Non-pigmented ciliary epithelial cell (primary cell): ENCODE measurements around the gene SEPHS1.
"Not testable (repeated sequence)": the region's sequence is repeated elsewhere in the genome, so short reads cannot be mapped to it uniquely, and the experiment has no call there.

Experiments used
- DNase-seq: peaks from one replicate; pipeline ENCODE4 v3.0.0-alpha.2; 2010; ENCODE audit warnings: low read depth

Gene SEPHS1, protein sequence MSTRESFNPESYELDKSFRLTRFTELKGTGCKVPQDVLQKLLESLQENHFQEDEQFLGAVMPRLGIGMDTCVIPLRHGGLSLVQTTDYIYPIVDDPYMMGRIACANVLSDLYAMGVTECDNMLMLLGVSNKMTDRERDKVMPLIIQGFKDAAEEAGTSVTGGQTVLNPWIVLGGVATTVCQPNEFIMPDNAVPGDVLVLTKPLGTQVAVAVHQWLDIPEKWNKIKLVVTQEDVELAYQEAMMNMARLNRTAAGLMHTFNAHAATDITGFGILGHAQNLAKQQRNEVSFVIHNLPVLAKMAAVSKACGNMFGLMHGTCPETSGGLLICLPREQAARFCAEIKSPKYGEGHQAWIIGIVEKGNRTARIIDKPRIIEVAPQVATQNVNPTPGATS

DNA sequence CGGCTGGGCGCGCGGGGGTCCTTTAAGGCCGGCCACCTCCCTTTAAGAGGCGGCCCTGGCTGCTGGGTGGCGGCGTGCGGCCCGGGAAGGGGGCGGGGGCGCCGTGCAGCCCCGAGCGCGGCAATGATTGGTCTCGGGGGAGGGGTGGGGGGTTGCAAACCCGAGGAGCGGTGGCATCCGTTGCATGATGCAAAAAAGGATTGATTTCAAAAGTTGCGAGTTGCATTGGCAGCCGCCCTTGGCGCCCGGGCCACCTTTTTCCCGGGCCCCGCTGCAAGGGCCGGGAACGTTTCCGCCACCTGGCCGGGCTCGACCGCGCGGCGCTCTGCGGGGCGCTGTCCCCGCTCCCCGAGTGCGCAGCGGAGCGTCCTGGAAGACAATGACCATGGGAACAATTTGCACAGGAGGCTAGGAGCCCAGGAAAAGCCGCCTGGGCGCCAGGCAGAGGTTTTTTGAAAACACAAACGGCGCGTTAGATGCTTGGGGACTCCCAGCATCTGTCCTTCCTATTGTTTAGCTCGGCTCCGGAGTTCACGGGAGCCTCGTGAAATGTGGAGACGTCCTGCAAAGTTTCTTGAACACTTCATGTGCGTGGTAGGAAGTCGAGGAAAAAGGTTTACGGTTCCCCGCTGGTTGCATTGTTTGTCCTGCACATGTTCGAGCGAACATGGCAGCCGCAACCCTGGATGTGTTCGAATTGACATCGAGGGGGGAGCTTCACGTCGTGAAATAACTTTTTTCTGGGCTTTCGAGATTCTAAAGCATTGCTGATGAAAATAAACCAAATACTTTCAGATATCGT is at the start of gene SEPHS1:
Gene SEPHS1 (minus strand): TSS at position 78 of the 802 bp plus-strand sequence. CDS start 3,343 bp downstream, outside the sequence.
- no peak for DNase-seq

DNA sequence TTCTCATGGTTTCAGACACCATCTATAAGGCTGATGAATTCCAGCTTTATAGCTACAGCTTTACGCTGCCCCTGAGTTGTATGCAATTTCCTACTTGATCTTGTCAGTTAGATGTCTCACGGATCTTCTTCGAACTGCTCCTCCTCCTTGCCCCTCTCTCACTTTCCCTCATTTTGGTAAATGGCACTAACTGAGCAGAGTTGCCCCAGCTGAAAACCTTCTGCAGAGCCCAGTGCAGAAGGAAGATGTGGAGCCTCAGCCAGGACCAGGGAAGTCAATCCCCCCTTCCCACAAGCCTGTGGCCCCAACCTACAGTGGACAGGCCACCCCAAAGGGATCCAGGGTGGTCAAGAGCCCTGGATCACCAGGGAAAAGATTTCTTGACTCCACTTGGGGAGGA is 49.0 kb upstream of the SEPHS1 start:
- no peak for DNase-seq

DNA sequence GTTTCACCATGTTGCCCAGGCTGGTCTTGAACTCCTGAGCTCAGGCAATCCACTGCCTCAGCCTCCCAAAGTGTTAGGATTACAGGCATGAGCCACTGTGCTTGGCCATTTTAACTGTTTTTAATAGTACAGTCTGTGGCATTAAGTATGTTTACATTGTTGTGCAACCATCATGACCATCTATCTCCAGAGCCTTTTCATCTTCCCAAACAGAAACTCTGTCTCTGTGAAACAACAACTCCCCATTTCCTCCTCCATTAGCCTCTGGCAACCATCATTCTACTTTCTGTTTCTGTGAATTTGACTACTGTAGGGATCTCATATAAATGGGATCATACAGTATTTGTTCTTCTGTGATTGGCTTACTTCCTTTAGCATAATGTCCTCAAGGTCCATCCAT is 48.3 kb upstream of the SEPHS1 start:
- no peak for DNase-seq

DNA sequence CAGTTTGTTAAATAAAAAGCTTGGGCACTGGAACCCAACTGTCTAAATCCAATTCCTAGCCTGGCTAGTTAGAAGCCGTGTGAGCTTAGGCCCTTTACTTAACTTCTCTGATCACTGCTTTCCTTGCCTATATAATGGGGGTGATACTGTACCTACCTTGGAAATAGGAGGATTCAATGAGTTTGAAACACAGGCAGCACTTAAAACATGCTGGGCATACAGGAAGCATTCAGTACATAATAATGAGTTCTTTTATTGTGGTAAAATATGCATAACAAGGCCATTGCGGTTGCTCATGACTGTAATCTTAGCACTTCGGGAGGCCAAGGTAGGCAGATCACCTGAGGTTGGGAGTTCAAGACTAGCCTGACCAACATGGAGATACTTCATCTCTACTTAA is 47.4 kb upstream of the SEPHS1 start:
- DNase-seq = no peak

DNA sequence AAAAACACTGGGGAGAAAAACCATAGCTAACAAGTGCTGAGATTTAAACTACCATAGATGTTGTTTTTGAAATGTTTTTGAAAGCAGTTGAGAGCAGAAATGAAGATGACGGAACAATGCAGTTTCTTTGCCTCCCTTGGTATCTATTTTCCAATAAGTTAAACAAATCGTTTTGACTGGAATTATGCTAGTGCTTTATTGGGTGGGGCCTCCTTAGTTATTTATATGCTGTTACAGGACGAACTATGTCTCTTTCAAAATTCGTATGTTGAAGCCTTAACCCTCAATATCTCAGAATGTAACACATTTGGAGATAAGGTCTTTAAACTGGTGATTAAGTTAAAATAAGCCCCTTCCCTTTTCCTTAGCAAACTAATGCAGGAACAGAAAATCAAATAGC is 45.5 kb upstream of the SEPHS1 start:
- no peak for DNase-seq

DNA sequence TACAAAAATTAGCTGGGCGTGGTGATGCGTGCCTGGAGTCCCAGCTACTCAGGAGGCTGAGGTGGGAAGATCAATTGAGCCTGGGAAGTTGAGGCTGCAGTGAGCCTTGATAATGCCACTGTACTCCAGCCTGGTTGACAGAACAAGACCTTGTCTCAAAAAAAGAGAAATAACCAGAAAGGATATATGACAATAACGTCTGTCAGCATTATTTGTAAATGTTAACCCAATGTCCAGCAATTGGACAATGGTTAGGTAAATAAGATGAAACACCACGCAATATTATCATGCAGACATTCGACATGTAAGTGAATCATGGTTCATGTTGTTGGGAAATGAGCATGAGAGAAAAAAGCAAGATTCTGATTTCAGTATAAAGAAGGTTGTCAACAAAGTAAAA is 44.6 kb upstream of the SEPHS1 start:
- no peak for DNase-seq

DNA sequence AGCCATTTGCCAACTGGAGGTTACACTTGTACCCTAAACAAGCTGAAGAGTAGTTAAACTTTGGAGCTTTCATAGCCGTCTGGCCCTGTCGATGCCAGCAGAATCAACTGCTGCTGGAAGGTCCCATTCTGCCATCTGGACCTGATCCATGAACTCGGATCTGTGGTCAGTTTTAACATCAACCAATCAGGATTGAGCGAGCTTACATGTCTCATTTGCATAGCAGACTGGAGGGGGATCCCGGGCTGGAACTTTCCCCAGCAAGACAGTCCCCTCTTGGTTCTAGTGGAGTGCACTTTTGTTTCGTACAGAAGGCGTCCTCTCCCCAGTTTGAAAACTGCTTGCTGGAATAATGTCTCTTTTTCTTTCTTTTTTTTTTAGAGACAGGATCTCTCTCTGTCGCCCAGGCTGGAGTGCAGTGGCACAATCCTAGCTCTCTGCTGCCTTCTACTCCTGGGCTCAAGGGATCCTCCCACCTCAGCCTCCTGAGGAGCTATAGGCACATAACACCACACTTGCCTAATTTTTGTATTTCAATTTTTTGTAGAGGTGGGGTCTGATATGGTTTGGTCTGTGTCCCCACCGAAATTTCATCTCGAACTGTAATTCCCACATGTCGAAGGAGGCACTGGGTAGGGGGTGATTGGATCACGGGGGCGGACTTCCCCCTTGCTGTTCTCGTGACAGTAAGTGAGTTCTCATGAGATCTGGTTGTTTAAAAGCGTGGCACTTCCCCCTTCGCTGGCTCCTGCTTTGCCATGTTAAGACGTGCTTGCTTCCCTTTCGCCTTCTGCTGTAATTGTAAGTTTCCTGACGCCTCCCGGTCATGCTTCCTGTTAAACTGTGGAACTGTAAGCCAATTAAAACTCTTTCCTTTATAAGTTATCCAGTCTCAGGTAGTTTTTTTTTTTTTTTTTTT is 42.8 kb upstream of the SEPHS1 start:
- DNase-seq = no peak

DNA sequence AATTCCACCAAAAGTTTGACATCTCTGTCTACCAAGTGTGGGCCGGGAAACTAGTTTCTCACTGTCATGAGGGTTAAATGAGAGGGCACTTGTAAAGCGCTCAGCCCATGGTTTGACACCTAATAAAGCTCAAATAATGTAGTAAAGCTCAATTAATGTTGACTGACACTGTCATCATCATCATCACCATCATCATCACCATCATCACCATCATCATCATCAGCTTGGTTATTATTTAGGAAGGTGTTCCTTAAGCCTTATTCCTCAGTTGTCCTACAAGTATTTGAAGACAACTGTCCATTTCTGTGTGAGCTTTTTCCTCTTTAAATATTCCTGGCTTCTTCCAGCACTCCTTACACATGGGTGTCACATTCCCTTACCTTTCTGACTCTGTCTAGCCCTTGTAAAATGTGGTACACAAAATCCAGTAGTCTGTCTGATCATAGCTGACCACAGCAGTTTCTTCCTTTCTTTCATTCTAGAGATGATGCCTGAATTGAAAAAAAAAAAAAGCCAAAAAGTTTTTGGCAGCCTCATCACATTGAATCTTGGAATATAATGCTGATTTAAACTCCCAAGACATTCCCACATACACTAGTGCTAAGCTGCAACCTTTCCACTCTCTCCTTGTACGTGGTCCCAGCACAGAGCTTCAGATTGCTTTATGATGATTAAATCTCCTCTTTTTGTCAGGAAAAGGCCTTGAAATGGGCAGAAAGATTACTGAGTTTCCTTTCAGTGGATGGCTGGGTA is 40.6 kb upstream of the SEPHS1 start:
- no peak for DNase-seq

DNA sequence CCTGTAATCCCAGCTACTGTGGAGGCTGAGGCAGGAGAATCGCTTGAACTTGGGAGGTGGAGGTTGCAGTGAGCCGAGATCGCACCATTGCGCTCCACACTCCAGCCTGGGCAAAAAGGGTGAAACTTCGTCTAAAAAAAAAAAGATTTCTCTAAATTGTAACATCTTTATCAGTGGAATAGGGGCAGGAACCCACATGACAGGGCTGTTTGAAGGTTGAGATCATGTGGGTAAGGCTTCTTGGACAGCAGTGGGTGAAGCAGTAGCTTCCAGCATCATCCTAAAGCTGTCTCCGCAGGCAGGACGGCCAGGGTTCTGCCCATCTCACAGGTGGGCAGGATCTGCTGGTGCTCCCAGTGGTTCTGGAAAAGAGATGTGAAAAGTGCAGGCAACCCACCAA is 37.9 kb upstream of the SEPHS1 start:
- DNase-seq = no peak

DNA sequence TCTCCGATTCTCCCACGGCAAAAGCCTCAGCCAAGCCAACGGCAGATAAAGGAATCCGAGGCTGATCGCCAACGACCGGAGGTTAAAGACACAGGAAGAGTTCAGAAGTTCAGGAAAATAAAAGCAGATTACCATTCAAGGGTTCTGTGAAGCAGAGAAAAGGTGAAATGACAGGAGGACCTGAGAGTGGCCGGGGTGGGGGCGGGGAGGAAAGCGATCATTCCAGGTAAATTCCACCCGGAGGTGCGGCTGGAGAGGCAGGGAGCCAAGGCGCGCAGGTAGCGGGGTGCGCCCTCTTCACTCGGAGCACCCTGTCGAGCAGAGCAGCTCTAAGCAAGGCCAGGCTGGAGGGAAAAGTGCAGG is 35.3 kb upstream of the SEPHS1 start:
- DNase-seq = no peak

DNA sequence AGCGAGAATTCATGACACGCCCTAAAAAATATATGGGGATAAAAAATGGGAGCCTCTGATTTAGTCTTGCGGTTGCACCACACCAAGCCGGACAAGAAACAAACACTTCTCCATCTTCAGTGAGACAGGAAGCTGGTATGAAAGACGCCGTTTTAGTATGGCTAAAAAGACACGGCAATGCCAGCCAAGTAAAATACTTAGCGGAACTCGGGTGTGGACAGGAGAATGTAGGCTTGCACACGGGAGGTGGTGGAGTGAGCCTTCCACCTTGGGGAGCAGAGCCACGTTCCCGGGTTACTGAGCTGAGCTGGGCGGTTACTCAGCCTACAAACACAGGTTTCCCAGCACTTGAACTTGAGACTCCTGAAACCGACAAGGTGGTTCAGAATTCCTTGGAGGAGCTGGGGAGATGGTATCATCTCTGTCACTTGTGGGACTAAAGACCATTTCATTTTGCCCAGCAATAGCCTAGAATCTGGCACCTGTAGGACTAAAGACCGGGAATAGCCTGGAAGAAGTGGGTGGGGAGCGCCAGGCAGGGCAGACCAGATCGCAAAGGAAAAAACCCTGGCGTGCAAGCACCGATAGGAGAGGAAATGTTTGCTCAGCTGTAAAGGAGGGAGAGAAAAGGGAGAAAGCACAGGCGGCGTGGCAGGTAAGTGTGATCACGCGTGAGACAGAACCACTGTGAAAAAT is 34.8 kb upstream of the SEPHS1 start:
- DNase-seq = no peak

DNA sequence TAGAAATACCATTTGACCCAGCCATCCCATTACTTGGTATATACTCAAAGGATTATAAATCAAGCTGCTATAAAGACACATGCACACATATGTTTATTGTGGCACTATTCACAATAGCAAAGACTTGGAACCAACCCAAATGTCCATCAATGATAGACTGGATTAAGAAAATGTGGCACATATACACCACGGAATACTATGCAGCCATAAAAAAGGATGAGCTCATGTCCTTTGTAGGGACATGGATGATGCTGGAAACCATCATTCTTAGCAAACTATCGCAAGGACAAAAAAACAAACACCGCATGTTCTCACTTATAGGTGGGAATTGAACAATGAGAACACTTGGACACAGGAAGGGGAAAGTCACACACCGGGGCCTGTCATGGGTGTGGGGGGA is 31.0 kb upstream of the SEPHS1 start:
- not testable (repeated sequence) for DNase-seq

DNA sequence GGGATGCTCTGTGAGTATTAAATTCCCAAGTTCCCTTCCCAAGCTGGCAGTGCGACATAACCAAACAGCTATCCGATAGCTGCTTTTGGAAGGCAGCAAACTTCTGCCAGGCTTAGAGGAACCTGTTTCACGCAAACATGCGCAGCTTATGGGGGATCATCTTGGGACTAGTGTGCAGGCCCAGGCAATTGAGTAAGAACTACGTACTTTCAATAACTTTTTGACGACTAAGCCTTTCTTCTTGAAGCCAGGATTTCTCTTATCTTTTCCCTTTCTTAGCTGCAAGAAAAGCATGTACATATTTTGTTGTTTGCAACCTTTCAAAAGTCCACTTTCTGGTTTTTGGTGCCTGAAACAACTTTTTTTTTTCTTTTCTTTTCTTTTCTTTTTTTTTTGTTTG is 28.7 kb upstream of the SEPHS1 start:
- no peak for DNase-seq

DNA sequence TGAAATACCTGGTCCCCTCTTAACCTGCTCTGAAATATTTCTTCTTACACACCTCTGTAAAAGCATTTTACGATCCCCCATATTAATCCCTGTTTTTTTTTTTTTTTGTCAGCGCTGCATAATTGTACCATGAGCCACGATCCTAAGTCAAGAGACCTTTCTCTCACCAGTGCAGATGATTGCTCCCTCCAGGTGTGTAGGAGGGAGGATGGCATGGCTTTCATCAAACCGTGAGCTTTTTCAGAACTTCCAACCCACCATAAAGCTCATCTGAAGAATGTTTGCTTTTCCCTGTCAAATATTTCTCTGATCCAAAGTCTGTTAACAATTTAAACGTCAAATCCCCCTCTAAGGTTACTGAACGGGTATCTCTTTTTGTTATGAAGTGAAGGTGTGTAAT is 28.2 kb upstream of the SEPHS1 start:
- DNase-seq = no peak

DNA sequence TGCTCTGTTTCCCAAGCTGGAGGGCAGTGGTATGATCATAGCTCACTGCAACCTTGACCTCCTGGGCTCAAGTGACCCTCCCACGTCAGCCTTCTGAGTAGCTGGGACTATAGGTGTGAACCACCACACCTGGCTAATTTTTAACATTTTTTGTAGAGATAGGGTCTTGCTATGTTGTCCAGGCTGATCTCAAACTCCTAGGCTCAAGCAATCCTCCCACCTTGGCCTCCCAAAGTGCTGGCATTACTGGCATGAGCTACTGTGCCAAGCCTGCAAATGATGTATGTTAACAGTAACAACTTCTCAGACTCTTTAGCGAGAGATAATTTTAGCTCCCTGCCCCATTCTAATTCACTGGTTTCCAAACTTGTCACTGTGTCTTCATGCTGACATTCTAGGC is 27.7 kb upstream of the SEPHS1 start:
- DNase-seq = no peak

DNA sequence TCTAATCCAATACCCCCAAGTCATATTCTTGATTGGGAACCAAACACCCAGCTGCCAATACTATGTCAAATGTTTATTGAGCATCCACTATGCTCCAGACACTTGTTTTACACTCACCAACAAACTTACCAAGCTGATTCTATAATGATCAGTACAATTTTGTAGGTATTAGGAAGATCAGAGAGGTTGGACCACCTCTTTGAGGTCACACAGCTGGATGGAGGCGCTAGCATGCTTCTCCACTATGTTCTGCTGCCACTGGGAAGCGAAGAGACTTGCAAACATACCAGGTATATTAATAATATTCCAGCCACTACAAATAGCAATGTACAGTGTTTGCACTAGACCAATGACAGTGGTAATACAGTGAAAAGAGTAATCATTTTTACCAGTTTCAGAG is 25.6 kb upstream of the SEPHS1 start:
- DNase-seq = no peak

DNA sequence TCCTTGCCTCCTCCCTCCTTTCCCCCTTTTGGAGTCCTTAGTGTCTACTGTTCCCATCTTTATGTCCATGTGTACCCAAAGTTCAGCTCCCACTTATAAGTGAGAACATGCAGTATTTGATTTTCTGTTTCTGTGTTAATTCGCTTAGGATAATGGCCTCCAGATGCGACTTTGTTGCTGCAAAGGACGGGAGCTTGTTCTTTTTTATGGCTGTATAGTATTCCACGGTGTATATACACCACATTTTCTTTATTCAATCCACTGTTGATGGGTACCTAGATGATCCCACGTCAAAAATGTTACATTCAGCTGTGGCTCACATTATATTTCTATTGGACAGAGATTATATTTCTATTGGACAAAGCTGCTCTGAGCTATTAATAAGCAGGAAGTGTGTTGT is 24.4 kb upstream of the SEPHS1 start:
- no peak for DNase-seq

DNA sequence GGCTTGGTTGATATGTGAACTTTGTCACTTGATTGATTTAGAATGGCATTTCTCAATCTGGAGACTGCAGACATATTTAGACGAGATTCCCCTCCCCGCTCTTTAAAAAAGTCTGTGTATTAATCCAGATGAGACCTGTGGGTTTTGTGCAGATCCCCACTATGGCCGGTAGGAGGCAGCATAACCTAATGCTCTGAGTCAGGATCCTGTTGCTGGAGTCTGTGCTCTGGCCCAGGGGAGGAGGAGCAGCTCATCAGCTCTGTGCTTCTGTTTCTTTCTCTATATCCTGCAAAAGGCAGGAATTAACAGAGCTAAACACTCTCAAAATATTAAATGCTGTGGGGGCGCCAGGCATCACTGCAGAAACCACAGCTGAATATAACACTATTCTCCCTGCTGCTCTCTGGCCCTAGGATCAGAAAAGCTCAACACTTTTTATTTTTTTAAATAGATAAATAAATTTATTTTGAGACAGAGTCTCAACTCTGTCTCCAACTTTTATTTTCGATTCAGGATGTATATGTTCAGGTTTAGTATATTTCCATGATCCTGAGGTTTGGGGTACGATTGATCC is 23.9 kb upstream of the SEPHS1 start:
- DNase-seq = peak; percentile 60

DNA sequence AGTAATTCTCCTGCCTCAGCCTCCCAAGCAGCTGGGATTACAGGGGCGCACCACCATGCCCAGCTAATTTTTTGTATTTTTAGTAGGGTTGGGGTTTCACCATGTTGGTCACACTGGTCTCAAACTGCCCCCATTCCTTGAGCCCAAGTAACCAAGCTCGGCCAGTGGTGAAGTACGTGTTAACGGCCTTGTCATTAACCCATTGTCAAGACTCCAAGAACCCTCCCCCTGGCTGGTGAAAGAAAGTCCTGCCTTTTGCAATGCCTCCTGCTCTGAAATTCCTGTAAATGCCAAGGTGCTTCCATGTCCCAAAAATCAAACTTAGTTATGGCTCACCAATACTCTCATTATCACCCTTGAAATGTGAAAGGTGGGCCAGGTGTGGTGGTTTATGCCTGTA is 18.8 kb upstream of the SEPHS1 start:
- no peak for DNase-seq

DNA sequence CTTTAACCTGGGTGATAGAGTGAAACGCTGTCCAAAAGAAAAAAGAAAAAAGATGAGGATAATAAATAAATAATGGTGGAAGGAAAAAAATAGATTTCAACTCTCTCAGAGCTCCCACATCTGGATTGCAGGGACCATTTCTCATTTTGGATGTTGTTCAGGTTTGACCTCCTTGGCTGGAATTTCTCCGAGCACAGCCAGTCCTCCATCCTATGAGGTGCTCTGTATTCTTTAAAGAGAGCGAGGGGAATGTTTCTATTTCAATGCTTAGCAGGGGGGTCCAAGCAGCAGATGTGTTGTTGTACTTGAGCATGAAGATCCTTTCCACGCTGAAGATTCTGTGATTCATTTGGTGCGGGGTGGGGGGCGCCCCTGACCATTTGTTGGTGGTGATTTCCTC is 17.7 kb upstream of the SEPHS1 start:
- no peak for DNase-seq

DNA sequence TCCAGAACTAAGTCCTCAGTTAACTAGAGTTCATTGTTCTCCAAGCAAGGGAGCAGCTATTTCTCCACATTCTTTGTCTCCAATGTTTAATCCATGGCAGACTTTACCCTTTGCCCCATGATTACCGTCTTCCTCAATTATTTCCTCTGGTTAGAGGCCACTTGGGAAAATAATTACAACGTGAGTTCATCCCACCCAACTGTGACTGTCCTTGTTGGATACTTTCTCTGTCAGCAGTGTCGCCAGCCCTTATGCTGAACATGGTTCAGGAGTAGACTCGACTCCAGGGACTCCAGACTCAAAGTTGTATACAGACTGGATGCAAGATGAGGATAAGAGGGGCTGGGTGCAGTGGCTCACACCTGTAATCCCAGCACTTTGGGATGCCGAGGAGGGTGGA is 17.1 kb upstream of the SEPHS1 start:
- no peak for DNase-seq
